PFSK-1 (cell line): ENCODE measurements around the gene TSPAN19.

Source experiments
- FOXP2 ChIP-seq: optimal IDR thresholded peaks from 2 replicates; pipeline ENCODE3; 2011; ENCODE audit warnings: borderline replicate concordance, control low read depth, inconsistent platforms; ENCODE audit not compliant: insufficient read depth; ENCODE audit errors: extremely low read length, extremely low read depth
- POLR2AphosphoS5 ChIP-seq: IDR thresholded peaks from 2 replicates; pipeline ENCODE4 v1.6.1; 2012; ENCODE audit warnings: low read depth, mild to moderate bottlenecking, control low read depth, low read length, moderate library complexity
- REST ChIP-seq, 2 experiments: IDR thresholded peaks; 2 replicates each; pipeline versions ENCODE4 v1.6.1 to v1.8.0; 2011 to 2012; ENCODE audit warnings: low read depth in 2 of 2, low read length in 2 of 2, control low read depth in 1 of 2, inconsistent platforms in 1 of 2, mild to moderate bottlenecking in 1 of 2, moderate library complexity in 1 of 2; ENCODE audit not compliant: insufficient read depth in 1 of 2
- SIN3A ChIP-seq: IDR thresholded peaks from 2 replicates; pipeline ENCODE4 v1.6.1; 2012; ENCODE audit warnings: mild to moderate bottlenecking, low read length, moderate library complexity, borderline replicate concordance; ENCODE audit not compliant: insufficient read depth
- TAF1 ChIP-seq: IDR thresholded peaks from 2 replicates; pipeline ENCODE4 v1.6.1; 2012; ENCODE audit warnings: low read length, control low read depth, borderline replicate concordance; ENCODE audit not compliant: insufficient read depth

TSPAN19 gene

GRCh38 chr12:84974155-84974815 is 61.8 kb downstream of the TSPAN19 start:
- no peak for TF ChIP-seq TAF1
- TF ChIP-seq SIN3A = no peak
- no peak for TF ChIP-seq REST (IDR thresholded peaks at IDR 0.05; ENCODE audit: insufficient read depth in 1 of 2, low read depth in 2 of 2, low read length in 2 of 2)
- no peak for TF ChIP-seq FOXP2
- TF ChIP-seq POLR2AphosphoS5 = no peak

DNA sequence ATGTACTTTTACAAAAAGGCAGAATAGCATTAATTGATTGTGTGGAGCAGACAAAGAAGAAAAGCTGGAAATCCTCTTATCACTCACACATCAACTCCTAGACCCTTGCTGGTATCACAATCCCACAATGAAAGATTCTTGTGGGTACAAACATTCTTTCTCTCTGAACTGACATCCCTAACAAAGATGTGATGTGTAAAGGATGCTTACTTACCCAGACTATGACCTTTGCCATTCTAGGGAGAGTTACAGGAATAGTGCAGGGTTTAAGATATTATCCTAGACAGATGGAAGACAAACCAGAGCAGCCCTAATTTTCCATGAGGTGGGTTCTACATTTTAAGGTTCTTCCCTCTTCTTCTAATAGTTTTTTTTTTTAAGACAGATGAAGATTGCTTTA is 63.1 kb downstream of the TSPAN19 start:
- TF ChIP-seq TAF1 (no peak), REST (IDR thresholded peaks at IDR 0.05; ENCODE audit: insufficient read depth in 1 of 2, low read depth in 2 of 2, low read length in 2 of 2) (no peak), POLR2AphosphoS5 (no peak), FOXP2 (no peak), SIN3A (no peak)

DNA sequence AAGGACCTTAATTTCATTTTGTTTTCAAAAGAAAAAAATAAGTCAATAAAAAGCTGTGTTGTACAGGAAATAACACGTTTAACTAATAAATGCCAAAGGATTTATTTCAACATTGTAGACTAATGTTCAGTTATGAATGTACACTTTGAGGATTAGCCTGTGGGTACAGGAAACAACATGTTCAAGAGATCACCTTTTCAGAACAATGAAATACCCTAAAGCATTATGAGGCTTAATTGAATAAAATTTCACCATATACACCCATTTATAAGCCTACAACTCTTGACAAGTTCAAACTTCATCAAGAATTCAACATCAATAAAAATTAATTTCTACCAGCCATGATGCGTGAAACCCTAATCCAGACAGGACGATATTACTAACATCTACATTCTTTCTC is 66.9 kb downstream of the TSPAN19 start:
- TF ChIP-seq REST (IDR thresholded peaks at IDR 0.05; ENCODE audit: insufficient read depth in 1 of 2, low read depth in 2 of 2, low read length in 2 of 2) = no peak
- TF ChIP-seq SIN3A = no peak
- no peak for TF ChIP-seq POLR2AphosphoS5
